Common myeloid progenitor, CD34-positive (primary cell): Measurements from ENCODE around the gene IDE. TPM values are rescaled to one million over a fixed set of nuclear protein-coding genes. Genes with fewer than 3 reads are reported as not detected.
A peak's percentile ranks its signal among the peaks of the same experiment; 100 is the strongest.

Experiments
- CTCF ChIA-PET: fragments of 350-600 bp; sonication (Branson Sonifier 250); formaldehyde crosslinking; loops from one replicate; lab custom pipeline; 2021; ENCODE audit warnings: antibody characterized with exemption; lab: Charles Lee
- POLR2A ChIA-PET: fragments of 350-600 bp; sonication (Branson Sonifier 250); formaldehyde crosslinking; loops from one replicate; lab custom pipeline; 2021; ENCODE audit warnings: antibody characterized with exemption; lab: Charles Lee
- DNase-seq, 3 donors: peaks; one replicate each; pipeline versions ENCODE4 v3.0.0 to v3.0.0-alpha.2; 2013
- H3K27ac ChIP-seq, 2 experiments: 1 replicate in 1 of 2; 2 replicates in 1 of 2; pipeline ENCODE4 v1.7.0; 2013; ENCODE audit warnings: inconsistent platforms in 2 of 2, low read length in 2 of 2, mild to moderate bottlenecking in 2 of 2, low read depth in 1 of 2, moderate library complexity in 1 of 2; ENCODE audit not compliant: severe bottlenecking in 2 of 2, insufficient read depth in 1 of 2, poor library complexity in 1 of 2
- H3K27me3 ChIP-seq, 5 experiments: replicated peaks in 2 of 5; 1 replicate in 3 of 5; 2 replicates in 2 of 5; pipeline versions ENCODE4 v1.6.1 to v1.7.0; 2013; ENCODE audit warnings: low read length in 4 of 5, mild to moderate bottlenecking in 2 of 5, moderate library complexity in 2 of 5, inconsistent platforms in 1 of 5; ENCODE audit not compliant: insufficient read depth in 5 of 5, control insufficient read depth in 4 of 5
- H3K36me3 ChIP-seq, 4 experiments: 1 replicate in 2 of 4; 2 replicates in 2 of 4; pipeline versions ENCODE4 v1.6.1 to v1.7.0; 2013; ENCODE audit warnings: low read length in 3 of 4, control low read depth in 1 of 4, mild to moderate bottlenecking in 1 of 4; ENCODE audit not compliant: control insufficient read depth in 4 of 4, insufficient read depth in 4 of 4
- H3K4me1 ChIP-seq, 4 experiments: 1 replicate in 3 of 4; 2 replicates in 1 of 4; pipeline versions ENCODE4 v1.6.1 to v1.7.1; 2013; ENCODE audit warnings: low read length in 3 of 4, mild to moderate bottlenecking in 3 of 4, control low read depth in 1 of 4, inconsistent platforms in 1 of 4, moderate library complexity in 1 of 4; ENCODE audit not compliant: control insufficient read depth in 4 of 4, insufficient read depth in 4 of 4; ENCODE audit errors: control extremely low read depth in 1 of 4
- H3K4me3 ChIP-seq, 7 experiments: 1 replicate in 4 of 7; 2 replicates in 3 of 7; pipeline versions ENCODE4 v1.5.1 to v1.7.0; 2013; ENCODE audit warnings: mild to moderate bottlenecking in 7 of 7, low read length in 6 of 7, moderate library complexity in 6 of 7, inconsistent platforms in 2 of 7, low read depth in 2 of 7, control low read depth in 1 of 7; ENCODE audit not compliant: insufficient read depth in 4 of 7, control insufficient read depth in 1 of 7; ENCODE audit errors: extremely low read depth in 1 of 7
- H3K9me3 ChIP-seq, 5 experiments: 1 replicate in 4 of 5; 2 replicates in 1 of 5; pipeline versions ENCODE4 v1.6.1 to v1.7.1; 2013; ENCODE audit warnings: low read length in 4 of 5, mild to moderate bottlenecking in 2 of 5, inconsistent platforms in 1 of 5, low read depth in 1 of 5, moderate library complexity in 1 of 5; ENCODE audit not compliant: control insufficient read depth in 4 of 5, insufficient read depth in 2 of 5; ENCODE audit errors: control extremely low read depth in 1 of 5
- WGBS: methylation state at CpG from one replicate; pipeline ENCODE4 v1.1.5; 2013; ENCODE audit not compliant: insufficient coverage; 5-methylcytosine and 5-hydroxymethylcytosine counted together
- polyA plus RNA-seq: library from polyadenylated mRNA; unstranded; fragments of 120-200 nt; gene quantifications from one replicate; pipeline ENCODE4 v1.2.1, GENCODE V29; 2013

Gene IDE
- 21.2 TPM for polyA plus RNA-seq

DNA sequence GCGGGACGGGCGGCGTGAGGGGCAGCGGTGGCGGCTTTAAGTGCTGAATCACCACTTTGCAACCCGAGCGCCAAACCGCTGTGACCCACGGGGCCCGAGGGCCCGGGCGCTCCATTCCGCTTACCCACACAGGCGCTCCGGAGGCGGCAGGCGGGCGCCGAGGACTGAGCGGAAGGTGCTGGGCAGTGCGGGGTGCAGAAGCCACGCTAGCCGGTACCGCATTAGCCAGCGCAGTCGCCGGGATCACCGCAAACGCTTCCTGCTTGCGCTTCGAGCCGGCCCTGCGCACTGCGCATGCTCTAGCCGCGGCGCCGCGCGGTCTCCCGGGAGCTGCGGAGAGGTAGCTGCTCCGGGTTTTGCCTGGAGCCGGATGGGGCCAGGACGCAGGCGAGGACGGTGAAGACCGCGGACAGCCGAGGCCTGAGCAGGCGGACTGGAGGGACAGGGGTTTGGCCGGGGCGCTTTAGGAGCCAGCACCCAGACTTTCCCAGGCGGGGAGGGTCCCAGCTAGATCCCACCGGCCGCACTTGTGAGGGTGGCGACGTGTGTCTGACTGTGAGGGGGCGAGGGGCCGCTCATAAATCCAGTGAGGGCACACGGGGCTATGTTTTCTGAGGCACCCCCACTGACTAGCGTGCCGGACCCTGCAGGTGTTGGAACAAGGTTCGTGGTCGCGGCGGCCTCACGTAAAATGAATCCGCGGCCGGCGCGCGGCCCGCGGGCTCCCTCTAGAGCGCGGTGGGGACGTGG is at the start of gene IDE:
Gene IDE (minus strand): TSS at position 296 of the 750 bp plus-strand sequence. CDS start 74 bp downstream, at position 222.
- ChIA-PET POLR2A (interaction anchor here (1.6 kb wide), 1 partner anchor 117 kb away, joined by 5 read pairs; no protein-coding TSS in a partner anchor), CTCF (interaction anchor here (0.8 to 9.5 kb wide), 17 partner anchors 8 to 283 kb away, joined by 3 to 68 read pairs (median 5); partner anchors contain the start of genes CPEB3, HHEX and MARCHF5)
- Histone ChIP-seq H3K4me1 (peaks cover 7 to 28% (median 20%) of the 10 kb centered on the region in 4 experiments), H3K27me3 (no peaks in the 10 kb centered on the region), H3K4me3 (peak within 1 kb of the TSS; percentile 68 to 93 (median 92)), H3K36me3 (peaks cover 0 to 6% (median 2%) of the 10 kb centered on the region in 4 experiments), H3K9me3 (no peaks in the 10 kb centered on the region), H3K27ac (peak within 1 kb of the TSS; percentile 82 to 89)
- 0% methylated on average over 65 of the region's 80 CpGs for WGBS
- peak; percentile 87 to 93 (median 92) for DNase-seq

DNA sequence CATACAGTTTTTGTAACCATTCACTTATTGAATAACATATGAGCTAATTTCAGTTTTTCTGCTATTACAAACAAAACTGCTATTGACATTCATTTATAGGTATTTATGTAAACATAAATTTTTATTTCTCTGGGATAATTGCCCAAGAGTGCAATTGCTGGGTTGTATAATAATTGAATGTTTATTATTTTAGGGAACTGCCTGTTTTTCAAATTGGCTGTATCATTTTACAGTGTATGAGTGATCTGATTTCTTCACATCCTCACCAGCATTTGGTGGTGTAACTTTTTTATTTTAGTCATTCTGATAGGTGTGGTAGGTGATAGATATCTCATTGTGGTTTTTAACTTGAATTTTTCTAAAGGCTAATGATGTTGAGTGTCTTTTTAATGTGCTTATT is 45.5 kb upstream of the IDE start:
- POLR2A ChIA-PET = no interaction called here
- peaks cover 0 to 4% (median 0%) of the 10 kb centered on the region in 5 experiments for H3K9me3 ChIP-seq
- peaks cover 7 to 62% (median 41%) of the 10 kb centered on the region in 4 experiments for H3K36me3 ChIP-seq
- CTCF ChIA-PET = interaction anchor here (1.2 kb wide), 1 partner anchor 262 kb away, joined by 3 read pairs; no protein-coding TSS in a partner anchor
- no peak overlapping the region for H3K4me3 ChIP-seq
- H3K27me3 ChIP-seq = no peaks in the 10 kb centered on the region
- DNase-seq = no peak
- no peaks in the 10 kb centered on the region for H3K4me1 ChIP-seq
- no peak overlapping the region for H3K27ac ChIP-seq

DNA sequence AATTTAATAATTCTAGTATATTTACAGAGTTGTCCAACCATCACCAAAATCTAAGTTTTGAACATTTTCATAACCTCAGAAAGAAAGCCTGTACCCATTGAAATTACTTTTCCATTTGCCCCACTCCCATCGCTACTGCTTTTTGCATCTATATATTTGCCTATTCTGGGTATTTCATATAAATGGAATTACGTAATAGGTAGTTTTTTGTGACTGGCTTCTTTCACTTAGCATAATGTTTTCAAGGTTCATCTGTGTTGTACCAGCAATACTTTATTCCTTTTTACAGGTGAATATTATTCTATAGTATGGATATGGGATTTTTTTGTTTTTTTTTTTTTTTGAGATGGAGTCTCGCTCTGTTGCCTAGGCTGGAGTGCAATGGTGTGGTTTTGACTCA is 41.6 kb upstream of the IDE start:
- ChIA-PET CTCF (no interaction called here), POLR2A (no interaction called here)
- no peak for DNase-seq
- no CpG with 5 or more reads among the region's 3 CpGs for WGBS
- H3K4me3 ChIP-seq = no peak overlapping the region
- H3K36me3 ChIP-seq = peaks cover 6 to 55% (median 21%) of the 10 kb centered on the region in 4 experiments
- no peak overlapping the region for H3K27ac ChIP-seq
- no peaks in the 10 kb centered on the region for H3K9me3 ChIP-seq
- no peaks in the 10 kb centered on the region for H3K4me1 ChIP-seq
- H3K27me3 ChIP-seq = no peaks in the 10 kb centered on the region

DNA sequence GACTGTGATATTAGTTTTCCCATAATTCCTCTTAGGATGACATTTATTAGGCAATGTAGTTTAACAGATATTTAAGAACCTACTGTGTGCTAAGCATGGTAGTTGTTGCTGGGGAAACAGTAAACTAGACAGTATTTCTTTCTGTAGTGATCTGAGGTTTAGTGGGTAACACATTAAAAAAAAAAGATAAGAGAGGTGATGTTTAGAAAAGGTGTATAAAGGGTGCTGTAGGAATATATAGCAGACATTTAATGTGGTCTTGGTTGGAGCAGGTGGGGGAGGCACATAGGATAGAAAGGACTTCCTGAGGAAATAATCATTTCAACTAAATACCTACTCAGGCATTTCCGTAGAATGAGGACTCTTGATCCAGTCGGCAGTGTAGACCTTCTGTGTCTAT is 30.9 kb upstream of the IDE start:
- ChIA-PET CTCF (no interaction called here), POLR2A (no interaction called here)
- no peak overlapping the region for H3K27ac ChIP-seq
- H3K27me3 ChIP-seq = no peaks in the 10 kb centered on the region
- DNase-seq = no peak
- H3K4me1 ChIP-seq = peaks cover 0 to 7% (median 2%) of the 10 kb centered on the region in 4 experiments
- WGBS = 40% methylated on average over 1 of the region's 2 CpGs
- H3K4me3 ChIP-seq = no peak overlapping the region
- H3K9me3 ChIP-seq = peaks cover 0 to 5% (median 0%) of the 10 kb centered on the region in 5 experiments
- peaks cover 0 to 21% (median 7%) of the 10 kb centered on the region in 4 experiments for H3K36me3 ChIP-seq

DNA sequence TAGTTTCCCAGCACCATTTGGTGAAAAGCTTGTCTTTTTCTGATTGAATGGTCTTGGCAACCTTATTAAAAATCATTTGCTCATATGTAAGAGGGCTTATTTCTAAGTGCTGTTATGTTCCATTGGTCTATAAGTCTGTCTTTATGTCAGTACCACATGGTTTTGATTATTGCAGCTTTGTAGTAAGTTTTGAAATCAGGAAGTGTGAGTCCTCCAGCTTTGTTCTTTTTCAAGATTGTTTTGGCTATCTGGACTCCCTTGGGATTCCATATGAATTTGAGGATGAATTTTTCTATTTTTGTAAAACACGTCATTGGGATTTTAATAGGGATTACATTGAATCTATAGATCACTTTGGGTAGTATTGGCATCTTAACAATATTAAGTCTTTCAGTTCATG is 24.4 kb upstream of the IDE start:
- no peak for DNase-seq
- no CpG with 5 or more reads among the region's 1 CpG for WGBS
- no peak overlapping the region for H3K4me3 ChIP-seq
- H3K9me3 ChIP-seq = peaks cover 0 to 5% (median 0%) of the 10 kb centered on the region in 5 experiments
- H3K27me3 ChIP-seq = no peaks in the 10 kb centered on the region
- POLR2A ChIA-PET = no interaction called here
- CTCF ChIA-PET = interaction anchor here (1.2 kb wide), 1 partner anchor 44 kb away, joined by 4 read pairs; no protein-coding TSS in a partner anchor
- H3K27ac ChIP-seq = no peak overlapping the region
- H3K4me1 ChIP-seq = peaks cover 4 to 17% (median 14%) of the 10 kb centered on the region in 4 experiments
- H3K36me3 ChIP-seq = peaks cover 0 to 4% (median 0%) of the 10 kb centered on the region in 4 experiments

DNA sequence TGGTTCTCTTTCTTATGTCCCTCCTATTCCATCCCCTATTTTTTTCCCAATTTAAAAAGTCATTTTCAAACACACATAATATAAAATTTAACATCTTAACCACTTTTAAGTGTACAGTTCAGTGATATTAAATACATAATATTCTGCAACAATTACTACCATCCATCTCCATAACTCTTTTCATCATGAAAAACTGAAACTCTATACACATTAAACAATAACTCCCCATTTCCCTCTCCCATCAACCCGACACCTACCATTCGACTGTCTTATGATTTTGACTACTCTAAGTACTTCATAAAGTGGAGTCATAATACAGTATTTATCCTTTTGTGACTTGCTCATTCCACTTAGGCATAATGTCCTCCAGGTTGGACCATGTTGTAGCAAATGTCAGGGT is 21.6 kb upstream of the IDE start:
- ChIA-PET POLR2A (no interaction called here), CTCF (no interaction called here)
- H3K4me3 ChIP-seq = no peak overlapping the region
- no peaks in the 10 kb centered on the region for H3K9me3 ChIP-seq
- no peaks in the 10 kb centered on the region for H3K36me3 ChIP-seq
- DNase-seq = no peak
- H3K27me3 ChIP-seq = no peaks in the 10 kb centered on the region
- WGBS = no CpG with 5 or more reads among the region's 2 CpGs
- H3K27ac ChIP-seq = no peak overlapping the region
- H3K4me1 ChIP-seq = peaks cover 19 to 37% (median 29%) of the 10 kb centered on the region in 4 experiments
